Bladder microvascular endothelial cell (primary cell): ENCODE data around the gene TPR. TPM values are rescaled to one million over a fixed set of nuclear protein-coding genes. Genes with fewer than 3 reads are reported as not detected.

Experiments used
- total RNA-seq: library from RNA; depleted of rRNA; stranded (reverse); fragments of >200 nt; gene quantifications from 2 replicates; pipeline ENCODE4 v1.2.3, GENCODE V29; 2014

Gene TPR
- total RNA-seq, result 48.6 and 115 TPM in 2 replicates

DNA sequence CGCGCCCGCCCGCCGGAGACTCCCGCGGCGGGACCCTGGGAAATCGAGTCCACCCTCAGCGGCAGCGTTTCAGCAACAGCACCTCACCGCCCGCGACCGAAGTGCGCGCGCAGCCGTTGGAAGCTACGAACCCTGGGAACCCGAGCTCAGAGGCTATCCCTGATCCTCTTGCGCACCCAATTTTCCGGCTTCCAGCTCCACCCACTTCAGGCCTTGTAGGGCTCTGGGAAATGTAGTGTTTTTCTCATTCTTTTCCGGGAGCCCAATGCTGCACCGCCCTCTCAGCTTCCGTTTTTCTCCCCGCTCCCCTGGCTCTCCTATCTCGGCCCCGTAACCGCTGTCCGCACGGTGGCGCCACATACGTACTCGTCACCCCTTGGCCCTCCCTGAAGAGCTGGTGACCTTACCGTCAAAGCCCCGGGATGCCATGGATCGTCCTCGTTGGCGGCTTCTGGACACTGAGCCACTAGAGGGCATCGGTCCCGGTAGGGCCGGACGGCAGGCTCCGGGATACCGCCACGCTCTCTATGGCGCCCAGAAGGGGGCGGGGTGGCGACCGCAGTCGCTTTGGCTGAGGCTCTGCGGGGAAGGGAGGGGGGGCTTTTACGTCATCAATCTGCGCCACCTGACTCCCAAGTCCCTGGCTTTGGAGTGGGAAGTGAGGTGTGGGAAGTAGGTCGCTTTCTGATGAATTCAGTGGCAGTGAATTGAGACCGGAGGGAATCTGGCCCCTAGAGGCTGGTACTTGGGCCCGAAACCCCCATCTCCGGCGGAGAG lies at the start of gene TPR, which contains the start of gene ODR4:
Gene TPR, minus strand, starts transcription at position 102 of the 777 bp plus-strand sequence. CDS start 225 bp downstream, outside the sequence.
Gene ODR4, plus strand, starts transcription at position 687 of the 777 bp plus-strand sequence. CDS start 3,948 bp downstream, outside the sequence.

GRCh38 chr1:186295980-186296379 lies 79.1 kb downstream of the TPR start, which contains the start of gene PRG4:
PRG4 (plus strand) TSS chr1:186296279.

Other genes starting within 250 kb of the TPR start
- gene PRG4, start 79.0 kb downstream of the TPR start, total RNA-seq, result under 0.01 TPM in 1 of 2 replicates, not detected in the other
- 10.4 and 25.6 TPM in 2 replicates for gene ODR4, start 585 bp upstream of the TPR start, total RNA-seq
- gene PDC, start 85.9 kb upstream of the TPR start, total RNA-seq, result not detected in 2 replicates